ENCODE results near the gene DYNLT3.
A peak's percentile ranks its signal among the peaks of the same experiment; 100 is the strongest.

Gene DYNLT3, protein sequence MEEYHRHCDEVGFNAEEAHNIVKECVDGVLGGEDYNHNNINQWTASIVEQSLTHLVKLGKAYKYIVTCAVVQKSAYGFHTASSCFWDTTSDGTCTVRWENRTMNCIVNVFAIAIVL

DNA sequence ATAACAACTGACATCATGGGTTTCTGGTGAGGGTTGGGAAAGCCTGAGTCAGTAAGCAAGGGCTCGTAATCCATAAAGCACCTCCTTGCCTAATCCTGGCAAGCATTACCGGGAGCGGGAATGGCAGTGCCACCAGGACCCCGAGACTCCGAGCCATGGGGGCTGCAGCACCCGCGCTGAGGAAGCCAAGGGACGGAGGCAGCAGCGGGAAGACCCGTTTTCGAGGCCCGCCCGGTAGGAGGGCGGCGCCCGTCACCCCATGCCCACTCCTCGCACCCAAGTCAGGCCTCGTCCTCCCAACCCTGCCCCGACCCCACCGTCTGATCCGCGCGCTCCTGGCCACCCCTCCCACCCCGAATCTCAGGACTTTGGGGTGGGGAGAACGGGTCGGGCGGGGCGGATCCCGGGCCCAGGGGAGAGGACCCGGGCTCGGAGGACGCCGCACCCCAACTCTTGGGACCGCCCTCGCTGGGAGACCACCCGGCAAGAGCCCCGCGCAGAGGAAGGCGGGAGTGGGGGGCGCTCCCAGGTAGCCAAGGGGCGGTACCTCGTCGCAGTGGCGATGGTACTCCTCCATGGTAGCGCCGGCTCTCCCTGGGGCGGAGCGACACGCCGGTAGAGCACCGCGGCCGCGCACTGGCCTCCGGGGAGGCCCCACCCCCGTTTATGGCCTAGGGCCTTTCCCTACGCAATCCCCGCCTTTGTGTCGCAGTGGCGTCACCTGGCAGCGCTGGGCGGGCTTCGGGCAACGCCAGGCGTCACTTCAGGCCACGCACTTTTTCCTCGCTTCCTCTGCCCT is at the start of gene DYNLT3:
Gene DYNLT3, minus strand, starts transcription at position 638 of the 799 bp plus-strand sequence. Its CDS starts 61 bp downstream, at position 577.
- Histone ChIP-seq H3K27me3 (ENCODE audit: insufficient read depth, poor library complexity, severe bottlenecking) (no peaks in the 10 kb centered on the region), H3K4me3 (ENCODE audit: severe bottlenecking) (peak within 1 kb of the TSS; percentile 72), H3K36me3 (ENCODE audit: low read depth) (no peaks in the 10 kb centered on the region), H3K4me1 (ENCODE audit: insufficient read depth, poor library complexity, severe bottlenecking) (no peaks in the 10 kb centered on the region), H3K9me3 (ENCODE audit: severe bottlenecking) (no peaks in the 10 kb centered on the region), H3K27ac (ENCODE audit: poor library complexity, severe bottlenecking) (peak within 1 kb of the TSS; percentile 45)
- ATAC-seq (ENCODE audit: low read depth) (peak; percentile 91), DNase-seq (ENCODE audit: low spot score) (peak; percentile 53)
- TF ChIP-seq, protein P1, sequence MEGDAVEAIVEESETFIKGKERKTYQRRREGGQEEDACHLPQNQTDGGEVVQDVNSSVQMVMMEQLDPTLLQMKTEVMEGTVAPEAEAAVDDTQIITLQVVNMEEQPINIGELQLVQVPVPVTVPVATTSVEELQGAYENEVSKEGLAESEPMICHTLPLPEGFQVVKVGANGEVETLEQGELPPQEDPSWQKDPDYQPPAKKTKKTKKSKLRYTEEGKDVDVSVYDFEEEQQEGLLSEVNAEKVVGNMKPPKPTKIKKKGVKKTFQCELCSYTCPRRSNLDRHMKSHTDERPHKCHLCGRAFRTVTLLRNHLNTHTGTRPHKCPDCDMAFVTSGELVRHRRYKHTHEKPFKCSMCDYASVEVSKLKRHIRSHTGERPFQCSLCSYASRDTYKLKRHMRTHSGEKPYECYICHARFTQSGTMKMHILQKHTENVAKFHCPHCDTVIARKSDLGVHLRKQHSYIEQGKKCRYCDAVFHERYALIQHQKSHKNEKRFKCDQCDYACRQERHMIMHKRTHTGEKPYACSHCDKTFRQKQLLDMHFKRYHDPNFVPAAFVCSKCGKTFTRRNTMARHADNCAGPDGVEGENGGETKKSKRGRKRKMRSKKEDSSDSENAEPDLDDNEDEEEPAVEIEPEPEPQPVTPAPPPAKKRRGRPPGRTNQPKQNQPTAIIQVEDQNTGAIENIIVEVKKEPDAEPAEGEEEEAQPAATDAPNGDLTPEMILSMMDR (IDR thresholded peaks at IDR 0.05; ENCODE audit: poor library complexity, severe bottlenecking), result no peak

GRCh38 chrX:37896511-37896890 is 49.1 kb upstream of the DYNLT3 start:
- no peak for DNase-seq (ENCODE audit: low spot score)
- no peaks in the 10 kb centered on the region for H3K27me3 ChIP-seq (ENCODE audit: insufficient read depth, poor library complexity, severe bottlenecking)

GRCh38 chrX:37895795-37896510 is 48.6 kb upstream of the DYNLT3 start:
- ATAC-seq (ENCODE audit: low read depth) (no peak), DNase-seq (ENCODE audit: low spot score) (no peak)
- Histone ChIP-seq H3K27ac (ENCODE audit: poor library complexity, severe bottlenecking) (no peak overlapping the region), H3K27me3 (ENCODE audit: insufficient read depth, poor library complexity, severe bottlenecking) (no peaks in the 10 kb centered on the region), H3K9me3 (ENCODE audit: severe bottlenecking) (no peaks in the 10 kb centered on the region), H3K4me3 (ENCODE audit: severe bottlenecking) (no peak overlapping the region), H3K36me3 (ENCODE audit: low read depth) (no peaks in the 10 kb centered on the region), H3K4me1 (ENCODE audit: insufficient read depth, poor library complexity, severe bottlenecking) (no peaks in the 10 kb centered on the region)
- TF ChIP-seq, protein P1 (IDR thresholded peaks at IDR 0.05; ENCODE audit: poor library complexity, severe bottlenecking), result no peak

More at GRCh38 chrX:37896511-37896890, 49.1 kb upstream of the DYNLT3 start:
- H3K4me1 ChIP-seq (ENCODE audit: insufficient read depth, poor library complexity, severe bottlenecking), result no peaks in the 10 kb centered on the region
- no peak for ATAC-seq (ENCODE audit: low read depth)
- no peaks in the 10 kb centered on the region for H3K36me3 ChIP-seq (ENCODE audit: low read depth)
- no peak overlapping the region for H3K4me3 ChIP-seq (ENCODE audit: severe bottlenecking)
- no peak overlapping the region for H3K27ac ChIP-seq (ENCODE audit: poor library complexity, severe bottlenecking)
- H3K9me3 ChIP-seq (ENCODE audit: severe bottlenecking), result no peaks in the 10 kb centered on the region
- TF ChIP-seq, protein P1 (IDR thresholded peaks at IDR 0.05; ENCODE audit: poor library complexity, severe bottlenecking), result no peak

- H3K27me3 ChIP-seq (ENCODE audit: insufficient read depth, poor library complexity, severe bottlenecking), result no peaks in the 10 kb centered on the region
- H3K4me1 ChIP-seq (ENCODE audit: insufficient read depth, poor library complexity, severe bottlenecking), result no peaks in the 10 kb centered on the region
- DNase-seq (ENCODE audit: low spot score) (no peak), ATAC-seq (ENCODE audit: low read depth) (no peak)
- H3K9me3 ChIP-seq (ENCODE audit: severe bottlenecking), result no peaks in the 10 kb centered on the region
- no peak overlapping the region for H3K27ac ChIP-seq (ENCODE audit: poor library complexity, severe bottlenecking)
- TF ChIP-seq, protein P1 (IDR thresholded peaks at IDR 0.05; ENCODE audit: poor library complexity, severe bottlenecking), result no peak
- H3K4me3 ChIP-seq (ENCODE audit: severe bottlenecking), result no peak overlapping the region
- no peaks in the 10 kb centered on the region for H3K36me3 ChIP-seq (ENCODE audit: low read depth)
These were observed 47.4 kb upstream of the DYNLT3 start for GRCh38 chrX:37894725-37895124.

Measured in RWPE2 (cell line).